Type B pancreatic cell (in vitro differentiated cells): ENCODE measurements around the gene HS2ST1. TPM values are rescaled to one million over a fixed set of nuclear protein-coding genes. Genes with fewer than 3 reads are reported as not detected.

Experiments used
- DNase-seq: peaks from one replicate; pipeline ENCODE4 v3.0.0; 2021; ENCODE audit warnings: mixed read lengths; ENCODE audit not compliant: unreplicated experiment; ENCODE audit errors: extremely low spot score
- H3K27ac Mint-ChIP-seq: 2 replicates; pipeline ENCODE4 v1.8.0; 2021; ENCODE audit warnings: mild to moderate bottlenecking, mixed read lengths
- H3K27me3 Mint-ChIP-seq: 2 replicates; pipeline ENCODE4 v1.8.0; 2021; ENCODE audit warnings: mixed read lengths
- H3K36me3 Mint-ChIP-seq: 2 replicates; pipeline ENCODE4 v1.8.0; 2021; ENCODE audit warnings: mixed read lengths
- H3K4me1 Mint-ChIP-seq: one replicate; pipeline ENCODE4 v1.8.0; 2021; ENCODE audit warnings: mixed read lengths; ENCODE audit not compliant: unreplicated experiment
- H3K4me3 Mint-ChIP-seq: 2 replicates; pipeline ENCODE4 v1.8.0; 2021; ENCODE audit warnings: mild to moderate bottlenecking, mixed read lengths
- H3K9me3 Mint-ChIP-seq: 2 replicates; pipeline ENCODE4 v1.8.0; 2021; ENCODE audit warnings: mixed read lengths
- total RNA-seq: library from RNA; stranded (reverse); gene quantifications from 2 replicates; pipeline ENCODE4 v1.2.1, GENCODE V29; 2021; ENCODE audit warnings: low replicate concordance
- TF ChIP-seq, protein P1 (sequence below): fragments of 200-600 bp; sonication (generic); conservative IDR thresholded peaks from 2 replicates; pipeline ENCODE4 v1.5.0; 2021; ENCODE audit warnings: antibody characterized with exemption, mild to moderate bottlenecking

HS2ST1 gene
- total RNA-seq, 1 donor from 2014 or later, result 40.3 TPM

DNA sequence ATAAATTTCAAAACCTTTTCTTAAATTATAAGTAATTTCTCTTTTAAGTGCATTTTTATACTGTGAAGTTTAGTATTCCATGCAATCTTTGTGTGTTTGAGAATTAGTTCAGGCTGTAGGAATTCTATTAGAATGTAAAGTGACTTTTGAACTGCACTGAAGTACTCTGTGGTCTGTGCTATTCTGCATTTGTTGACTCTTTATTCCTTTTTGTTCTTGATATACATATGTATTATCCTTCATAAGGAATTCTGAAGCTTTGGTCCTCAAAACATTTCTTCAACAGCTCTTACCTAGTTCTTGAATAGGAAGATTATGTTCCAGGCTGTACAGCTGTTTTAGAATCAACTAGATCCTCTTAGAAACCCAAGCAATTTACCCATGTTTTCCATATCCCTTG is 158.0 kb downstream of the HS2ST1 start:
- no peak for DNase-seq
- H3K36me3 Mint-ChIP-seq, result peaks cover 7% of the 10 kb centered on the region
- no peaks in the 10 kb centered on the region for H3K4me1 Mint-ChIP-seq
- TF ChIP-seq, protein P1, sequence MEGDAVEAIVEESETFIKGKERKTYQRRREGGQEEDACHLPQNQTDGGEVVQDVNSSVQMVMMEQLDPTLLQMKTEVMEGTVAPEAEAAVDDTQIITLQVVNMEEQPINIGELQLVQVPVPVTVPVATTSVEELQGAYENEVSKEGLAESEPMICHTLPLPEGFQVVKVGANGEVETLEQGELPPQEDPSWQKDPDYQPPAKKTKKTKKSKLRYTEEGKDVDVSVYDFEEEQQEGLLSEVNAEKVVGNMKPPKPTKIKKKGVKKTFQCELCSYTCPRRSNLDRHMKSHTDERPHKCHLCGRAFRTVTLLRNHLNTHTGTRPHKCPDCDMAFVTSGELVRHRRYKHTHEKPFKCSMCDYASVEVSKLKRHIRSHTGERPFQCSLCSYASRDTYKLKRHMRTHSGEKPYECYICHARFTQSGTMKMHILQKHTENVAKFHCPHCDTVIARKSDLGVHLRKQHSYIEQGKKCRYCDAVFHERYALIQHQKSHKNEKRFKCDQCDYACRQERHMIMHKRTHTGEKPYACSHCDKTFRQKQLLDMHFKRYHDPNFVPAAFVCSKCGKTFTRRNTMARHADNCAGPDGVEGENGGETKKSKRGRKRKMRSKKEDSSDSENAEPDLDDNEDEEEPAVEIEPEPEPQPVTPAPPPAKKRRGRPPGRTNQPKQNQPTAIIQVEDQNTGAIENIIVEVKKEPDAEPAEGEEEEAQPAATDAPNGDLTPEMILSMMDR, result no peak
- no peak overlapping the region for H3K4me3 Mint-ChIP-seq
- no peaks in the 10 kb centered on the region for H3K9me3 Mint-ChIP-seq
- no peak overlapping the region for H3K27ac Mint-ChIP-seq
- no peaks in the 10 kb centered on the region for H3K27me3 Mint-ChIP-seq

DNA sequence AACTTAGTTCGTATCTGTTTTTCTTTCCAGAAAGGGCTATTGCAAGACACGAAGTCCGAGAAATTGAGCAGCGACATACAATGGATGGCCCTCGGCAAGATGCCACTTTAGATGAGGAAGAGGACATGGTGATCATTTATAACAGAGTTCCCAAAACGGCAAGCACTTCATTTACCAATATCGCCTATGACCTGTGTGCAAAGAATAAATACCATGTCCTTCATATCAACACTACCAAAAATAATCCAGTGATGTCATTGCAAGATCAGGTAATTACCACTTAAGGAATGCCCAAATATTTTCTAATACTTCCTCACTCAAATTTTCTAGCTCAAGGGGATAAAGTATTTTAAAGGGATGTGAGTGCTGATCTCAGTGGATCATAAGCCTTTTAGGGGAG is 158.5 kb downstream of the HS2ST1 start:
- Mint-ChIP-seq H3K36me3 (peaks cover 6% of the 10 kb centered on the region), H3K4me1 (no peaks in the 10 kb centered on the region), H3K27me3 (no peaks in the 10 kb centered on the region), H3K27ac (no peak overlapping the region), H3K4me3 (no peak overlapping the region), H3K9me3 (no peaks in the 10 kb centered on the region)
- no peak for DNase-seq
- TF ChIP-seq, protein P1, result no peak

DNA sequence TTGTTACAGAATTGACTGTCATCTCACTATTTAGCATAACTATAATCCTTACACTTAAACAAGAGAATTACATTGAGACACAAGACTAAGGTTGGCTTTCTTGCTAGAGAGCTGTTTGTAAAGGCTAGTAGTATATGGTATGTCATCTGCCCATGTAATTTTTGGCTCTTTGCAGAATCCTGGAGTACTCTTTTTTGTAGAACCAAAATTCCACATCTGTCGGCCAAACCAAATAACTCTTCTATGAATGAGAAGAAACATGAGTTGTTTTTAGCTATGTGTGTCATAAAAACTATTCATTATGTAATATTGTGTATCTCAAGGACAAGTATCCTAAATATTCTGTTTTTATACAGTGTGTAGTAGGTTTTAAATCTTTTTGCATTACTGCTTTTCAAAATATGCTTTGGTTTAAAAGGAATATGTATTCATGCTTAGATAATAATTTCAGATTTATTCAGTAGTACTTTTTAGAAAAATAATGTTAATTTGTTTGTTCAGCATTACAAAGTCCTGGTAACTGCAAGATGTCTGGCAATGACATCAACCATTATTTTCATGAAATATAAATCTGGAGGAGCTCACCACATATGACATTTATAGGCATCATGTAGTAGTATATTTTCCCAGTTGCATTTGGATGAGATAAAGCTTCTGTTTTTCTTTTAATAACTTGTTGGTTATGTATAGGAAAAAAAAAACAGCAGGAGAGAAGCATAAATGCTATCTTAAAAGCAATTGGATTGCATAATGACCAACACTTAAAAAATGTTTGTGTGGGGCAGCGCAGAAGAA is 159.8 kb downstream of the HS2ST1 start:
- H3K9me3 Mint-ChIP-seq, result no peaks in the 10 kb centered on the region
- H3K27me3 Mint-ChIP-seq, result no peaks in the 10 kb centered on the region
- H3K36me3 Mint-ChIP-seq, result peaks cover 8% of the 10 kb centered on the region
- no peak overlapping the region for H3K4me3 Mint-ChIP-seq
- TF ChIP-seq, protein P1, result no peak
- DNase-seq, result no peak
- H3K27ac Mint-ChIP-seq, result no peak overlapping the region
- H3K4me1 Mint-ChIP-seq, result no peaks in the 10 kb centered on the region

DNA sequence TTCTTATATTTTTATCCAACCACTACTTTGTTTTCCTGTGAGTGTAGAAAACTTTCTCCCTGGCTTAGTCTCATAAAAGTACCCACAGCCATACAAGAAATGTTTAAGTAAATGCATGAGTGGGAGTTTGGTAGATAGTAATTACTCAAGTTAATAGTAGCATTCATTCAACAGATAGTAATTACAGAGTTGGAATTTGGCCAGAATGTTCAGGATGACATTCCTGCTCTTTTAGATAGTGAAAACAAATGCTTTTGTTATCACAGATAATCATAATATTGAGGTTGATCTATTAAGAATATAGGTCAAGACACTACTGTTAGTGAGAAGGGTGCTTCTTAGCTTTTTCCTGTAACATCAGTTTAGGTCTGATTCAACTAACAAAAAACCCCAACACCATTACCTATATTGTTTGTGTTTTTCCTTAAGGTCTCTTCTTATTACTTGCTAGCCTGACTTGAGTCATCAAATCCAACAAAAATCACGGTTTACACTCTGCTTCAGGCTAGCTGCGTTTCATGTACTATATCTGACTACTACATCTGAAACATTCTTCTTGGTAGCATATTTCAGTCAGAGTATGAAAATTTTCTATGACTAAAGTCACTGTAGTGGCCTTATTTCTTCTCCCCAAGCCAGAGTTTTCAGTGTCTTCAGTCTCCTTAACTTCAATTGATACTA is 163.7 kb downstream of the HS2ST1 start:
- Mint-ChIP-seq H3K36me3 (peaks cover 8% of the 10 kb centered on the region), H3K4me1 (no peaks in the 10 kb centered on the region), H3K9me3 (no peaks in the 10 kb centered on the region), H3K27me3 (no peaks in the 10 kb centered on the region), H3K27ac (no peak overlapping the region), H3K4me3 (no peak overlapping the region)
- TF ChIP-seq, protein P1, result no peak
- no peak for DNase-seq

DNA sequence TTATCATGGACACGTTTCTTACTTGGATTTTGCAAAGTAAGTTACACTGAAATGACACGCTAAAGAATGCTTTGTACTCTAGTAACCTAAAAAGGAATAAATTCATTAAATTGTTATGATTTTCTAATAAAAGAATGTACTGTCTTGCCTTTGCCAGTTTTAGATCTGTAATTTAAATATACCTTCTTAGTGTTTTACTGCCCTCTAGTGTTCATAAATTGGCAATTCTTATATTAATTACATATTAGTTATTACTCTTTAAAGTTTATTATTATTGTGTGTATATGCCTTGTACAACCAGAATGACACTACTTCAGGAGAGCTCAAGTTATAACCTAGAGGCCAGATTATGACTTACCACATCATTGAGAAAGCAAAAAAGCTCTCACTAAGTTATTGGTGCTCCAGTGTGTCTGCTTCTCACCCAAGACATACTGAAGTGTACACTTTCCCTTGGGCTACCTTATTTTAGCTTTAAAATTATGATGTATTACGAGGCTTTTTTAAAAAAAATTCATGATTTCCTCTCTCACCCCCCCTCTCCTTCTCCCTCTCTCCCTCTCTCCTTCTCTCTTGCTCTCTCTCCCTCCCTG is 169.9 kb downstream of the HS2ST1 start:
- no peak for DNase-seq
- H3K27me3 Mint-ChIP-seq, result no peaks in the 10 kb centered on the region
- H3K36me3 Mint-ChIP-seq, result peaks cover 3% of the 10 kb centered on the region
- H3K4me1 Mint-ChIP-seq, result no peaks in the 10 kb centered on the region
- no peak overlapping the region for H3K27ac Mint-ChIP-seq
- no peaks in the 10 kb centered on the region for H3K9me3 Mint-ChIP-seq
- no peak overlapping the region for H3K4me3 Mint-ChIP-seq
- TF ChIP-seq, protein P1, result peak; percentile 81
